HG03457 (cell line): Measurements from ENCODE around the gene RPL10.
"Not testable (repeated sequence)": the region's sequence is repeated elsewhere in the genome, so short reads cannot be mapped to it uniquely, and the experiment has no call there.

Source experiments
- ATAC-seq: cut with Tn5 transposase; IDR thresholded peaks from one replicate; pipeline ENCODE4 v1.9.1; 2021; ENCODE audit warnings: moderate number of reproducible peaks; ENCODE audit not compliant: unreplicated experiment

The RPL10 gene

DNA sequence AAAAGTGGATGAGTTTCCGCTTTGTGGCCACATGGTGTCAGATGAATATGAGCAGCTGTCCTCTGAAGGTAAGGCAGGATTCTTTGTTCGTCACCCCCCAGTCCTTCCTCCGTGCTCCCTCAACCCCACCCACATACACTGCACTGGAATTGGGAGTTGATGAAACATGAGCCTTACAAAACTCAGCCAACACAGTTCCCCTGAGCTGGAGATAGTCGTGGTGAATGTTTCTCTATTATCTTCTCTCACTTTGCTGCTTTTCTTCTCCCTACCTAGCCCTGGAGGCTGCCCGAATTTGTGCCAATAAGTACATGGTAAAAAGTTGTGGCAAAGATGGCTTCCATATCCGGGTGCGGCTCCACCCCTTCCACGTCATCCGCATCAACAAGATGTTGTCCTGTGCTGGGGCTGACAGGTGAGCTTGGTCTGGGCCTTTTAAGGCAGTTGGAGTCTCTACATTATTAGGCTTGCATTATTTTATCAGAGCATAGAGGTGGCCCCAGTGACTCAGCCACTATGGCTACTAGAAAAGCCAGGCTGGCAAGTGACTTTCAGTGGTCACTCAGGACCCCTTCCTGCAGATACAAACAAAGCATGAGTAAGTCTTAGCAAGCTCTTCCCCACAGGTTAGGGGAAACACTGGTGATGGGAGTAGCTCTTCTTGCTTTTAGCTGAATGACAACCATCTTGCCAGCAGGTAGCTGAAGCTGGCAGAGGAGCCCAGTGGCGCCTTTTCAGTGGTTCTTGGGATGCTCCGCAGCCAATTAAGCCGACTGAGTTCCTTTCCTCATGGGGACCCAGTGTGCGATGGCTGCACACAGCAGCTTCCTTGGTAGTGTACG, 1.6 kb downstream of the RPL10 start:
- no peak for ATAC-seq

DNA sequence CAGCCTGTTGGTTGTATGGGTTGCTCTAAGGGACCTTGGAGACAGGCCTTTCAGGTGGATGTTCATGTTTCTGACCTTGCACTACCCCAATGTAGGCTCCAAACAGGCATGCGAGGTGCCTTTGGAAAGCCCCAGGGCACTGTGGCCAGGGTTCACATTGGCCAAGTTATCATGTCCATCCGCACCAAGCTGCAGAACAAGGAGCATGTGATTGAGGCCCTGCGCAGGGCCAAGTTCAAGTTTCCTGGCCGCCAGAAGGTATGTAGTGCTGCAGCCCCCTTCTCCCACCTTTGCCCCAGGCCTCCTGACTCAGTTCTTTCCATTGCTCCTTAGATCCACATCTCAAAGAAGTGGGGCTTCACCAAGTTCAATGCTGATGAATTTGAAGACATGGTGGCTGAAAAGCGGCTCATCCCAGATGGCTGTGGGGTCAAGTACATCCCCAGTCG, 2.2 kb downstream of the RPL10 start:
- ATAC-seq, result not testable (repeated sequence)

DNA sequence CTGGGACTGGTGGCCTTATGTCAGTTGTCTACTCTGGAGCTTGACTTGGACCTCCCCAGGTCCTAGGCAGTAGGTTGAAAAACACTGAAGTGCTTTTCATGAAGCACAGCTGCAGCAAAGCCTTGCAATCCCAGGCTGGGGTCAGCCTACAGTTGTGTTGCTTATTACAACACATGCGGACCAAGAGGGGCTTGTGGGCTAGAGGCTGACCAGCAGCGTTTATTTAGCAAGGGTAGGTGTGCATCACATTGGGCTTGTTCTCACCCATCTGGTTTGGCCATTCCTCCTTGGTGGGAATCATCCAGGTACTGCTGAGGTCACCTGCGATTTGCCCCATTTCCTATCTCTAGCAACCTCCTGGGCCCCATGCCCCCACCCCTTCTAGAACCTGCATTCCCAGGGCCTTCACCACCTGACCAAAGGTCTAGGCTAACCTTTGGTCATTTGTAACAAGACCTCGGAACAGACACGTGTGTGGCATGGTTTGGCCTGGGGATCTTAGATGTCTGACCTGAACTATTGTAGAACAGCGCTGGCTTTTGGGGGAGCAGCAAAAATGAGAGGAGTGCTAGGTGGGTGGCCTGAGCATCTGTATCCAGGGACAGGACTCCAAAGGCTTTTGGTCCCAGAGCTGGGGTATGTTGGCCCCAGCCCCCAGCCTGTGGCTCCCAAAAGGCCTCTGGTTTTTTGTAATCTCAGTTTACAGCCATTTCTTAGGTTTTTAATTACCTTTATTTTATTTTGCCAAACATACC, 3.0 kb downstream of the RPL10 start:
- no peak for ATAC-seq

DNA sequence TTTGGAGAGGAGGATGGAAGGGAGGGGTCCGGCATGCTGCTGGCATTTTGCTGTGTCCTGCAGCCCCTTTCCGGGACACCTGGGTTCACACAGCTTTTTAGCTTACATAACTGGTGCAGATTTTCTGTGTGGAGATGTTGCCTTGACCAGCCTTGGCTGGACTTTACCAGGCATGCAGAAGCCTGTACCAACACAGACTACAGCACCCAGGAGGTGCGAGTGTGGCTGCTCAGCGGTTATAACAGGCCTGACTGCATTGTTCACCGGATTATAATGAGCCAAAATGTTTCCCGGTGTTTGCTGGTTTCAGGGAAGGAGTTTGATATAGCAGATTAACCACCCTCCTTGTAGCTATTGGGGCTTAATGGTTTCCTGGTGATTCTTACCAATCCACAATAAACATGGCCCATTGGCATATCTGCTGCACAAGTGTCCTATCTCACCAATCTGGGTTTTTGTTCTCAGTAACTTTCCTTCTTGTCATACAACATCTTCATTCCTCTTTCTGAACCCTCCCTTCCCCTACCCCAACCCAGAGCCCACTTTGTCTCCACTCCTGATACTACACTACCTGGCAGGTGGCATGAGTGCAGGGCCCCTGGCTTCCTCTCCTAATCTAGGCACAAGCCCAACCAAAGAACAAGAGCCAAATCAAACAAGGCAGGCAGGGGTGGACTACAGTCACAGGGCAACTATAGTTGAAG, 3.9 kb downstream of the RPL10 start:
- no peak for ATAC-seq

DNA sequence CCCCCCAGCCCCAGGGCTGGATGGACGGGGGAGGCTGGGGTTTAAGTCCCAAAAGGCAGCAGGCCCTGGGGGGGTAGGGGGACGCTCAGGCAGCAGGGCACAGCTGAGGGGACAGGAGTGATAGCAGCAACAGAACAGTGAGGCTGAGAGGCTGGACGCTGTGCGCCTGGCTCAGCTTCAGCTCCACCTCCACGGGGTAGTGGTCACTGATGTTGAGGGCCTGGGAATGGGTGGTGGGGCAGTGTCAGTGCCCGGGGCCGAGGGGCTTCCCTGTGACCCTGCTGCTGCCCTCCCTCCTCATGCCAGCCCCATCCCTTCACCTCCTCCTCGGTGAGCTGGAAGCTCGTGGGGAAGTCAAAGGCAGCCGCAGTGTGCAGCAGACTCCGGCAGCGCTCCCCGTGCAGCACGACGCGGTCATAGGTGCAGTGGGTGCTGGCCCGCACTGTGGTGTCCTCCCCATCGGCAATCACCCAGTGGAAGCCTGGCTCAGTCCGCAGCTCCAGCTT, 4.5 kb downstream of the RPL10 start:
- no peak for ATAC-seq

DNA sequence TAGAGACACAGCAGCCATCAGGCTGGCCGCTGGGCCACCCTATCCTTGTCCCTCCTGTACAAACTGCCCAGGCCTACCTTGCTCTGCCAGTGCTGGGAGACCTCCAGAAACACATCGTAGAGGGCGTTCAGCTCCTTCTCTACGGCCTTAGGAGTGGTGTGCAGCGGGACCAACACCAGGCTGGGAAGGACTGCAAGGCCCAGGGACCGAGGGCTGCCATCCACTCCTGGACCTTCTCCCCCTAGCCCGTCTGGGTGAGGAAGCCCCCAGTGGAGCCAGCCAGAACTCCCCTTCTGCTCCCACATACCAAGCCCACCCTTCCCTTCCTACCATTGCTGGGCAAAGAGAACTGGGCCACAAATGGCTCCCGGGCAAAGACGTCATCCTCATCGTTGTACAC, 5.0 kb downstream of the RPL10 start:
- no peak for ATAC-seq

DNA sequence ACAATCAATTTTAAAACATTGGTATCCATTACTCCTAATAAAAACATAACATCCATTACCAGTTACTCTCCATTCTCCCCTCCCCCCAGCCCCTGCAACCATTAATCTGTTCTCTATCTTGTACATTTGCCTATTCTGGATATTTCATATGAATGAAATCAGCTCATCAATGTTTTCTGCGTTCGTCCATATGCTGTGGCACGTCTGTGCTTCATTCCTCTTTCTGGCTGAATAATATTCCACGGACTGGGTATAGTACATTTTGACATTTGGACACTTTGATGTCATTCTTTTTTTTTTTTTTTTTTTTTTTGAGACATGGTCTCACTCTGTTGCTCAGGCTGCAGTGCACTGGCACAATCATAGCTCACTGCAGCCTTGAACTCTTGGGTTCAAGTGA, 5.7 kb downstream of the RPL10 start:
- no peak for ATAC-seq

DNA sequence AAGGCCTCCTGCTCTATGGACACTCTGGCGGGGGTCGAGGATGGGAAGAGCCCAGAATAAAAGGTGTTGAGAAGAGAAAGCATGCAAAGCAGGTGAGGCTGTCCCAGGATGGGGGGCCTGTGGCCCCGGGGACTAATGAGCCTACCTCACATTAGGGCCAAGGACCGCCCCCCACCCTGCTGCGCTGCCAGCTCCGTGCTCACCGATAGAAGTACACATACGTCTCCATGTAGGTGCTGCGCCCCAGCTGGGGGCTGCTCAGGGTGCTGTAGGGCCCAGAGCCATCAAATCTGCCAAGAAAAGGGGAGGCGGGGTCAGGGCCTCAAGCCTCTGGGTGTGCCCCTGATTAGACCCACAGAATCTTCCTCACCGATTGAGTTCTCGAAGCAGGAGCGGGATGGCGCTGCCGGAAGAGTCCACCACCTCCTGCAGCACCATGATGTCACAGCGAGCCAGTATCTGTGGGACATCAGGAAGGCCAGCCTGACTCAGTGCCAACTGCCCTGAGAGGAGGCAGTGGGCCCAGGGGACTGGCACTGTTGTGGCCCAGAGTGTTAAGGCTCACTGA, 6.5 kb downstream of the RPL10 start:
- ATAC-seq, result no peak

DNA sequence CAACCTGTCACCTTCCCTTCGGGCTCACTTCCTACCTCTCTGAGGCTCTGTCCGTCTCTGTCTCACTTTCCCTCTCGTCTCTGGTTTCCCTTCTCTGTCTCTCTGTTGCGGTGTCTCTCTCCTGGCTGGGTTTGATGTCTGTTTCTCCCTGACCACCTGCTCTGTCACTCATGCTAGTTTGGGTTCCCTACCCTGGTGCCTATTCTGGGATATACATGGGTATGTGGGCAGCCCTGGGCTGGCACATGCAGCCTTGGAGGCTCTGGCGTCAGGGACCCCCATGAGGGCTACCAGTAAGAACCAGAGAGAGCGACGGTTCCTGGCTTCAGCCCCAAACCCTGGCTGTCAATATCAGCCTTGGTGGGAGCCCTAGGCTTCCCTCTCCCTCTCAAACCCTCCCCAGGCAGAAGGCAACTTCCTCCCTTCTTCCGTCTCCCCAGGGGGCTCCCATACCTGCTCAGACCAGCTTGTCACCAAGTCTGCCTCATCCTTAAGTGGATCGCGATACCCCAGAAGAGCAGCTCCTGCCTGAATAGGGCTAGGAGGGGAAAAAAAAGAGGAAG, 10.6 kb downstream of the RPL10 start:
- no peak for ATAC-seq

DNA sequence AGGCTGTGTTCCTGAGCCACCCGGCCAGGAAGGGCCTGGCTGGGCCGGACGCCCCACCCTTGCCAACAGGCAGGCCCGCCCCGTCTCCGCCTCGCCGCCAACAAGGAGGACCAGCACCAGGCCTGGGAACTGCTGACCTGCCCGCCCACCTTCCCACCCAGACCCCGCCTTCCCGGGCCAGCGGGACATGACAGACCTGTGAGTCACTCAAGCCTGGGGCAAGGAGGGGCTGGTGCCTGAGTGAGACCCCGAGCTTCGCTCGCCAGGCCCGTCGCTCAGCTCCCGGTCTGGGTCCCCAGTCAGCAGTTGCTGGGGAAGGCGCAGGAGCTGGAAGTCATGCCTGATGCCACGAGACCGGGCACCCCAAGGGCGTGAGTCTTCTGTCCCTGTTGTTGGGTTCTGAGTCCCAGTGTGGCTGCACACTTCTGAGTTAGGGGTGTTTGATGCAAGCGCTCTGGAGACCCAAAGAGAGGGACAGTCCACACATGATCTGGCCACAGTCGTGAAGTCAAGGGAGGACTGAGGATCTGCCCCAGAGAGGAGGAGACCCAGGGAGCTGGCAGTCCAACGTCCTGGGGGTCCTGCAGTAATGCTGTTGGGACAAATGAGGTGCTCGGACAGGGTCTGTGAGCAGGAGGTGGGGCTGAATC, 11.2 kb downstream of the RPL10 start, which contains the start of gene DNASE1L1:
Gene DNASE1L1 (minus strand): TSS at position 33 of the 650 bp plus-strand sequence. CDS start 3,686 bp downstream, outside the sequence.
- no peak for ATAC-seq

DNA sequence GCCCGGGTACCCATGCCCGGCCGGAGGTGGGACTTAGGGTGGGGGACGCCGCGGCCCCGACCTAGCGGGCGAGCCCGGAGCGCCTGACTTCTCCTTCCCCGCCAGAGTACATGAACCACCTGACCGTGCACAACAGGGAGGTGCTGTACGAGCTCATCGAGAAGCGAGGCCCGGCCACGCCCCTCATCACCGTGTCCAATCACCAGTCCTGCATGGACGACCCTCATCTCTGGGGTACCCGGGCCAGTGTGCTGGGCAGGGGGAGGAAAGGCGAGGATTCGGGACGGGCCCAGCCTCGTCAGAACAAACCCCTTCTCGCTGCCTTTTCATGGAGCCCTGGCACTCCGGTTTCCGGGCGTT, 13.8 kb downstream of the RPL10 start:
- ATAC-seq, result no peak

DNA sequence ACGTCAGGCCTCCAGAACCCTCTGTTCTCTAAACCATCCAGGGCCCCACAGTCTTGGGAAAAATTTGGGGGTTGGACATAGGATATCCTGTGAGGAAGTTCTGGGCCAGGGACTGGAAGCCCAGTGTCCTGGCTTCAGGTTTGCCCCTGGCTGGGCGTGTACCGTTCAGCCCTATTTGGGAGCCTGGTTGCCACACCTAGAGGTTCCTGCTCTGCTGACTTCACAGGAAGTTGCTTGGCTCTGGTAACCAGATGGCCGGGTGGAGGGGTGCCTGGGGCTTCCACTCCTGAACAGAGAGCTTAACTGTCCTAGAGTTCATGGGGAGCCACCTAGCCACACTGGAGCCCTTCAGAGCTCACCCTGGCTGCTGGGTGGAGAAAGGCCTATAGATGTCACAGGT, 14.3 kb downstream of the RPL10 start:
- ATAC-seq, result no peak

DNA sequence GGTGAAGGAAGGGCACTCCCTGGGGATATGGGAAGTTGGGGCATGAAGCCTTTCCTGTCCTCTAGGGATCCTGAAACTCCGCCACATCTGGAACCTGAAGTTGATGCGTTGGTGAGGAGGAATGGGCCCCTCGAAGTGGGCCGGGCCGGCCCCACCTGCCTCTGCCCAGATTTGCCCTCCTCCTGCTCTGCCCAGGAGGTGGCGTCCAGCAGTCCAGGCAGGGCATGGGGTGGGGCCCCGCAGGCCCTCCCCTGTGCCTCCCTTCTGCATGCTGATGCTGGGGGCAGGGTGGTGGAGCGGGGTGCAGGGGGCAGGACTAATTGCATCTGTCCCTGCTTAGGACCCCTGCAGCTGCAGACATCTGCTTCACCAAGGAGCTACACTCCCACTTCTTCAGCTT, 15.0 kb downstream of the RPL10 start:
- ATAC-seq, result no peak

DNA sequence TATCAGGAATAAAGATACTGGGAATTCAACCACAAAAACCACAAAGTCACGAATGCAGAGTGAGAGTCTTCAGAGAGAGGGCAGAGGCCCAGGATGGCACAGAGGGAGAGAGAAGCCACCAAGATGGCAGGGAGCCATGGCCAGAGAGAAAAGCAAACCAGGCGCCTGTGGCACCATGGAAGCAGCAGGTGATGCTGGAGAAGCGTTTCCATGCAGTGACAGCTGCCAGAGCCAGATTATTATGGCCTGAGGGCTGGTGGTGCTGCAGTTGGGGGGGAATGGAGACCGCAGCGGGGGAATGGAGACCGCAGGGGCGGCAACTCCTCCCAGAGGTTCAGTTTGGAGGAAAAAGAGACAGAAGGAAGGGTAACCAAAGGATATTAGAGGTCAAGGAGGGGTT, 19.0 kb downstream of the RPL10 start:
- no peak for ATAC-seq

DNA sequence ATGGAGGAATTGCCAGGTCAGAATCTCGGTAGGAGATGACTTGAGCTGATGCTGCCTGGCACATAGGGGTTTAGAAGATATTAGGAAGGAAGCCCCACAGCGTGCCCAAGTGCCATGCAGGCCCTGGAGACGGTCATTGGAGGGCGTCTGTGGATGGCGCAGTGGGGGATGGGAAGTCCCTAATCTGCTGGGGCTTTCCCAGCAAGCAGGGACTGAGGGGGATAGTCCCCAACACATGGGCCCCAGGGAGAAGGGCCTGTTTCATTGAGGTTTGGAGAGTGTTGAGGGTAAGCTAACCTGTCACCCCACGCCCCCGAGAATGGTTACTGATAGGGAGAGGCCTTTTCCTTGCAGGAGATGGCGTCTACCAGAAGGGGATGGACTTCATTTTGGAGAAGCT, 21.0 kb downstream of the RPL10 start:
- no peak for ATAC-seq

DNA sequence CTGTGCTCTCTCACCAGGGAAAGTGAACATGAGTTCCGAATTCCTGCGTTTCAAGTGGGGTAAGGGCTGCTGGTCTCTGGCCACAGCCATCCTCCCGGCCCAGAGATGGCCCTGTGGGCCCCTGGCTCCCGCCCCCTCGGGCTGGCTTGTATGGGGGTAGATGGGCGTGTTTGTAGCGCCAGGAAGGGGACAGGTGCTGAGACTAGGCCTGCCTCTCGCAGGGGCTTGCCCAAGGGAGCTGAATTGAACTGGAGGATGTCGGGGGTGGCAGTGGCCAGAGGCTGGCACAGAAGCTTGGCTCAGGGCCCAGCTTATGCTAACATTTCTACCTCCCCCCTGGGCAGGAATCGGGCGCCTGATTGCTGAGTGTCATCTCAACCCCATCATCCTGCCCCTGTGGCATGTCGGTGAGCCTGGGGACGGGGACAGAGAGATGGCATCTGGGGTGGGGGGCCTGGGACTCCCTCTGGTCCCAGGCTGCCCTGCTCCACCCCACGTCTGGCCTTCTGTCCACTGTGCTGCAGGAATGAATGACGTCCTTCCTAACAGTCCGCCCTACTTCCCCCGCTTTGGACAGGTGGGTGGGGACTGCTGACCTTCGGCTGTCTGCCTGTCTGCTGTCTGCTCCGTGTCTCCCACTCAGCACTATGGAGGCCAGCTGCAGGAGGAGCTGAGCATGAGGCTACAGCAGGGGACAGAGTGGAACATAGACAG, 21.7 kb downstream of the RPL10 start:
- no peak for ATAC-seq

DNA sequence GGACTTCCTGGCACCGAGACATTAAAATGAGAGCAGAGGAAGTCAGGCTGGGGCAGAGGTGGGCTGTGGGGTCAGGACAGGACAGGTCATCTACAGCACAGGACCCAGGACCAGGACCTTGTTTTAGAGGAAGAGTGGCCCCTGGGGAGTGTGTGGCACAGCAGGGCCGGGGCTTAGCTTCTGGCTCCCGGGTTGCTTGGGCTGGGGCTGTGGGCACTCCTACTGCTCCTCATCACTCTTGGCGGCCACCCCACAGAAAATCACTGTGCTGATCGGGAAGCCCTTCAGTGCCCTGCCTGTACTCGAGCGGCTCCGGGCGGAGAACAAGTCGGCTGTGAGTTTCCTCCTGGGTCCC, 22.2 kb downstream of the RPL10 start:
- ATAC-seq, result no peak

DNA sequence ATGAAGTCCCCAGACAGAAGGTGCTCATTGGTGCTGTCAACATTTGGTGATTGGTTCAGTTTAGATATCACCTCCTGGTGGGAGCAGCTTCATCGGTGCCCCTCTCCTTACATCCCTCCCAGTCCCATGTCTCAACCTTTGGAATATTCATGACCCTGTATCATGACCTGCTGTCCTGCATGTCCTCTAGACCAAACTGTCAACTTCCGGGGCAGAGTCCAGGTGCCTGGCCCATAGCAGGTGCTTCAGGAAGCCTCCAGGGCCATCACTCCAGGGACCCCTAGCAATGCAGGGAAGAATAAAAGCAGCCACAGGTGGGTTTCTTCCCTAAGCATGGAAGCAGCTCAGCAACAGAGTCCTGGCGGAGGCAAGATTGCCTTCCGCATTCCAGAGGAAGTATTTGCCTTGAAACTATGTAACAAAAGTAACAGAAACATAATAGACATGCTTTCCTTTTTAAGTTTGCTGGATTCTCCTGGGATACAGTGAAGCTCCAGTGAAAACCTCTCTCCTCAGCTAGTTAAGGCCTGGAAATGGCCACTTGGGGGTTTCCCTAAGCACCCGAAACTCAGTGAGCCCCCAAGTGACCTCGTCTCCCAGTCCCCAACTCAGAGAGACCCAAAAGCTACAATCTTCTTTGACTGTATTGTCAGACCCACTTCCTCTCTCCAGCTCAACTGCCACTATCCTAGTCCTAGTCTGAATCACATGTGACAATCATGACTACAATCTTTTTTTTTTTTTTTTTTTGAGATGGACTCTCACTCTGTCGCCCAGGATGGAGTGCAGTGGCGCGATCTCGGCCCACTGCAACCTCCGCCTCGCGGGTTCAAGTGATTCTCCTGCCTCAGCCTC, 29.0 kb downstream of the RPL10 start:
- ATAC-seq, result no peak
